SK-N-SH treated with all-trans-retinoic acid at 6 μM for 48 hours (cell line): Measurements from ENCODE around the gene MTARC2.

Experiments
- ATAC-seq: fragments of 200-7000 bp; cut with Tn5 transposase; 3 replicates; pipeline ENCODE4 v1.9.1; 2020; ENCODE audit warnings: mild to moderate bottlenecking, moderate library complexity
- ARNTL ChIP-seq: fragments of 450-650 bp; formaldehyde crosslinking; IDR thresholded peaks from 2 replicates; pipeline ENCODE4 v1.5.0; 2020; ENCODE audit warnings: low read depth, mild to moderate bottlenecking, moderate library complexity, borderline replicate concordance
- CREB5 ChIP-seq: fragments of 250-450 bp; sonication (Bioruptor Pico); IDR thresholded peaks from 2 replicates; pipeline ENCODE4 v1.5.1; 2020; ENCODE audit warnings: low read depth, mild to moderate bottlenecking, moderate library complexity
- CSDC2 ChIP-seq: fragments of 250-450 bp; sonication (Bioruptor Pico); IDR thresholded peaks from 2 replicates; pipeline ENCODE4 v1.5.0; 2020; ENCODE audit warnings: mild to moderate bottlenecking, moderate library complexity
- CSRNP3 ChIP-seq: fragments of 250-450 bp; sonication (Bioruptor Pico); IDR thresholded peaks from 2 replicates; pipeline ENCODE4 v1.5.1; 2021; ENCODE audit warnings: mild to moderate bottlenecking, moderate library complexity
- ESRRG ChIP-seq: fragments of 250-450 bp; sonication (Bioruptor Pico); IDR thresholded peaks from 2 replicates; pipeline ENCODE4 v1.6.1; 2021; ENCODE audit warnings: mild to moderate bottlenecking
- GLIS3 ChIP-seq: fragments of 250-450 bp; sonication (Bioruptor Pico); IDR thresholded peaks from 2 replicates; pipeline ENCODE4 v1.5.0; 2020; ENCODE audit warnings: mild to moderate bottlenecking, moderate library complexity
- OSR1 ChIP-seq: fragments of 250-450 bp; sonication (Bioruptor Pico); IDR thresholded peaks from 2 replicates; pipeline ENCODE4 v1.8.0; 2022; ENCODE audit warnings: moderate library complexity, mild to moderate bottlenecking, inconsistent platforms
- PPARA ChIP-seq: fragments of 250-450 bp; sonication (Bioruptor Pico); IDR thresholded peaks from 2 replicates; pipeline ENCODE4 v1.5.0; 2020; ENCODE audit warnings: mild to moderate bottlenecking, borderline replicate concordance
- RARB ChIP-seq: fragments of 250-450 bp; sonication (Bioruptor Pico); IDR thresholded peaks from 2 replicates; pipeline ENCODE4 v1.8.0; 2021; ENCODE audit warnings: mild to moderate bottlenecking, moderate library complexity
- SNAI2 ChIP-seq: fragments of 250-450 bp; sonication (Bioruptor Pico); IDR thresholded peaks from 2 replicates; pipeline ENCODE4 v1.5.0; 2020; ENCODE audit warnings: mild to moderate bottlenecking, moderate library complexity
- TCF4 ChIP-seq: fragments of 250-450 bp; sonication (Bioruptor Pico); IDR thresholded peaks from 2 replicates; pipeline ENCODE4 v1.8.0; 2021; ENCODE audit warnings: mild to moderate bottlenecking, moderate library complexity, borderline replicate concordance
- TOX ChIP-seq: fragments of 250-450 bp; sonication (Bioruptor Pico); IDR thresholded peaks from 2 replicates; pipeline ENCODE4 v1.8.0; 2021; ENCODE audit warnings: mild to moderate bottlenecking, moderate library complexity, borderline replicate concordance
- TSHZ2 ChIP-seq: fragments of 250-450 bp; sonication (Bioruptor Pico); IDR thresholded peaks from 2 replicates; pipeline ENCODE4 v1.5.0; 2020; ENCODE audit warnings: mild to moderate bottlenecking, moderate library complexity
- ZC3H10 ChIP-seq: fragments of 250-450 bp; sonication (Bioruptor Pico); IDR thresholded peaks from 2 replicates; pipeline ENCODE4 v1.5.1; 2021; ENCODE audit warnings: mild to moderate bottlenecking, moderate library complexity
- ZFP3 ChIP-seq: fragments of 250-450 bp; sonication (Bioruptor Pico); IDR thresholded peaks from 2 replicates; pipeline ENCODE4 v1.5.0; 2020; ENCODE audit warnings: mild to moderate bottlenecking, moderate library complexity
- ZNF565 ChIP-seq: fragments of 450-650 bp; formaldehyde crosslinking; conservative IDR thresholded peaks from 2 replicates; pipeline ENCODE4 v1.5.0; 2020; ENCODE audit warnings: low read depth, mild to moderate bottlenecking, moderate library complexity
- ZNF70 ChIP-seq: fragments of 450-650 bp; formaldehyde crosslinking; IDR thresholded peaks from 2 replicates; pipeline ENCODE4 v1.5.0; 2020; ENCODE audit warnings: mild to moderate bottlenecking, moderate library complexity
- ZNF8 ChIP-seq: fragments of 450-650 bp; formaldehyde crosslinking; IDR thresholded peaks from 2 replicates; pipeline ENCODE4 v1.5.0; 2020; ENCODE audit warnings: mild to moderate bottlenecking, moderate library complexity
- TF ChIP-seq, protein P1 (sequence below): fragments of 250-450 bp; sonication (Bioruptor Pico); IDR thresholded peaks from 2 replicates; pipeline ENCODE4 v1.8.0; 2020; ENCODE audit warnings: mild to moderate bottlenecking, moderate library complexity, borderline replicate concordance

The MTARC2 gene

DNA sequence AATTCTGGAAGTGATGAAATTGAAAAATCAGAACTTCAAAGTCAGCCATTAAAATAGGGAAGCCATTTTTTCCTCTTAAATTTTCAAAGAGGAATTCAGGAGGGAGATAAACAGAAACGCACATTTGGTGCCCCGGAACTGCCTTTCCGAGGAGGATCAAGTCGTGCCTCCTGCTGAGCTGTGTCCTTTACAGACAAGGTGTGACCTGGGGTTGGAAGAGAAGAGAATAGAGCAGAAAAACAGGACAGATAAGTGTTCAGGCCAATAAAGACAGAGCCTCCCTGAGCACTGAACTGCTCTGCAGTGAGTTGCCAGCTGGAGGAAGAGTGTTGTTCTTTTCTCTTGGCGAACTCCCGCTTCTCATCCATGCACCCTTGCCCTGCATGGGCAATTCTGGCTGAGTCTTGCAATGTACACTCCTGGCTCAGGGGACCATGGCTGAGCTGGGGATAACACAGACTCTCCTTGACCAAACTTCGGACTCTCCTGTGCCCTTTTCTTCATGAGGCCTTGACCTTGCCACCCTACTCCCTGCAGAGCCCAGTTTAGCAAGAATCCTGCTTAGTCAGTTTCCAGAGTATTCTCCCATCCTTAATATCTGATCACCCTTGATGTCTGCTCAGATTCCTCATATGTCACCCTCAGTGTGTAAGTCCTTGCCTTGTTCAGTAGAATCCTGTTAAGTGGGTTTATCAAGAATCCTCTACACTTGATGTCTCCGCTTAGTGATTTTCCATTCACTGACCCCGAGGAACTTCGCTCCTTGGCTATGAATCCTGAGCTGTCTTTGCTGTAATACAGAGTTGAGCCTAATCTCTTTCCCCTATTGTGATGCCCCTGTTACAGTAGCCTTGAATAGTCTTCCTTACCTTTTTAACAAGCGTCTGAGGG lies 37.3 kb downstream of the MTARC2 start (continued):
- no peak for TF ChIP-seq CREB5 (CRISPR knock-in tag)
- no peak for TF ChIP-seq TOX (CRISPR knock-in tag)
- no peak for TF ChIP-seq ZNF8 (CRISPR knock-in tag)
- no peak for TF ChIP-seq CSDC2
- TF ChIP-seq, all 23 proteins: peak for 0

DNA sequence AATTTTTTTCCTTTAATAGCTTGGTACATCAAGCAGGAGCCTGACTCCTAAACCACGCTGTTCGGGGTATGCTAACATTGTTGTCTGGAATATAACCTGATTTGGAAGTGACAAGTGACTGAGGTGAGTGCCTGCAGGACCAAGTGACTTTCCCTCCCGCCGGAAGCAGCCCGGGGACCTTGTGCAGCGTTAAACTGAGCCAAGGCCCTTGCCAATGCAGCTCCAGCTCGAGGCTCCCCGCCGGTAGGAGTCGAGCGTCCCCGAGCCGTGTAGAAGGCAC lies 37.9 kb downstream of the MTARC2 start:
- TF ChIP-seq ZNF70 (CRISPR knock-in tag) (no peak), ZFP3 (CRISPR knock-in tag) (no peak), SNAI2 (CRISPR knock-in tag) (no peak), PPARA (CRISPR knock-in tag) (no peak), ZC3H10 (CRISPR knock-in tag) (no peak), RARB (CRISPR knock-in tag) (no peak), CSRNP3 (CRISPR knock-in tag) (no peak), TSHZ2 (no peak), TOX (CRISPR knock-in tag) (no peak), ZNF8 (CRISPR knock-in tag) (no peak), GLIS3 (CRISPR knock-in tag) (no peak), CSDC2 (no peak), TCF4 (CRISPR knock-in tag) (no peak), ZNF565 (CRISPR knock-in tag) (no peak)
- TF ChIP-seq, protein P1, sequence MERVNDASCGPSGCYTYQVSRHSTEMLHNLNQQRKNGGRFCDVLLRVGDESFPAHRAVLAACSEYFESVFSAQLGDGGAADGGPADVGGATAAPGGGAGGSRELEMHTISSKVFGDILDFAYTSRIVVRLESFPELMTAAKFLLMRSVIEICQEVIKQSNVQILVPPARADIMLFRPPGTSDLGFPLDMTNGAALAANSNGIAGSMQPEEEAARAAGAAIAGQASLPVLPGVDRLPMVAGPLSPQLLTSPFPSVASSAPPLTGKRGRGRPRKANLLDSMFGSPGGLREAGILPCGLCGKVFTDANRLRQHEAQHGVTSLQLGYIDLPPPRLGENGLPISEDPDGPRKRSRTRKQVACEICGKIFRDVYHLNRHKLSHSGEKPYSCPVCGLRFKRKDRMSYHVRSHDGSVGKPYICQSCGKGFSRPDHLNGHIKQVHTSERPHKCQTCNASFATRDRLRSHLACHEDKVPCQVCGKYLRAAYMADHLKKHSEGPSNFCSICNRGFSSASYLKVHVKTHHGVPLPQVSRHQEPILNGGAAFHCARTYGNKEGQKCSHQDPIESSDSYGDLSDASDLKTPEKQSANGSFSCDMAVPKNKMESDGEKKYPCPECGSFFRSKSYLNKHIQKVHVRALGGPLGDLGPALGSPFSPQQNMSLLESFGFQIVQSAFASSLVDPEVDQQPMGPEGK, result no peak
- peak; percentile 62 for ATAC-seq

- ATAC-seq, result peak; percentile 87
- TF ChIP-seq CSDC2 (no peak), SNAI2 (CRISPR knock-in tag) (no peak), PPARA (CRISPR knock-in tag) (no peak), GLIS3 (CRISPR knock-in tag) (no peak), ZNF8 (CRISPR knock-in tag) (no peak), ESRRG (no peak), ZNF70 (CRISPR knock-in tag) (no peak), ARNTL (no peak), ZFP3 (CRISPR knock-in tag) (no peak)
Measured at GRCh38 chr1:220786337-220787068, 38.4 kb downstream of the MTARC2 start, which contains the start of gene MTARC1. Gene MTARC1, plus strand, starts transcription at chr1:220786913. Its CDS starts 32 bp downstream, at chr1:220786945.

GRCh38 chr1:220787069-220787619 lies 39.0 kb downstream of the MTARC2 start:
- no peak for TF ChIP-seq SNAI2 (CRISPR knock-in tag)
- TF ChIP-seq, protein P1, result no peak
- TF ChIP-seq ZNF8 (CRISPR knock-in tag), result no peak
- TF ChIP-seq OSR1, result no peak
- peak; percentile 38 for ATAC-seq
